ENCODE results near the gene NOXRED1. TPM values are rescaled to one million over a fixed set of nuclear protein-coding genes. Genes with fewer than 3 reads are reported as not detected.

NOXRED1 gene
- total RNA-seq, 1 donor from 2014 or later = 0.14 TPM

DNA sequence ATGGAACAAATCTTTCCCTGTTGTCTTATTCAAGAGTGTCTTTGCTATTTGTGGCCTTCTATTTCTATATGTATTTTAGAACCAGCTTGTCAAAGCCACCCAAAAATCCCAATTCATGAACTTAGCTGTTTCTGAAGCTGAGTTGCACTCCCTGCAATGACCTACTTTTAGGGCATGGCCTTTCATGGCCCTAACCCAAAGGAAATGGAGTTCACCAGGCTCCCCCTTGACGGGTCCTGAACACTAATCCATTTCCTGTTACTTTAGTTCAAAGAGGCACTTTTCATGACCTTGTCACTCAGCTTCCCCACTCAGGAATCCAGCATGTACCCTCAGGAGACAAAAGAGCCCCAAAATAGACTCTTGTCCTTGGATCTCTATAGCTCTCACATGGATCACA, 54.0 kb downstream of the NOXRED1 start:
- Histone ChIP-seq H3K36me3 (no peaks in the 10 kb centered on the region), H3K27ac (replicated peaks) (no peak overlapping the region), H3K9me3 (replicated peaks) (no peaks in the 10 kb centered on the region), H3K4me1 (peaks cover 10% of the 10 kb centered on the region), H3K27me3 (ENCODE audit: low read depth) (no peaks in the 10 kb centered on the region), H3K4me3 (no peak overlapping the region)
- no peak for TF ChIP-seq CTCF (IDR thresholded peaks at IDR 0.05; ENCODE audit: borderline replicate concordance)
- intact Hi-C loops (cut with micrococcal nuclease) = no loop called here
- DNase-seq = no peak

GRCh38 chr14:77364146-77364545, 59.2 kb downstream of the NOXRED1 start:
- no peak overlapping the region for H3K4me3 ChIP-seq
- DNase-seq = no peak
- peaks cover 1% of the 10 kb centered on the region for H3K4me1 ChIP-seq
- H3K36me3 ChIP-seq = no peaks in the 10 kb centered on the region
- H3K27me3 ChIP-seq (ENCODE audit: low read depth) = no peaks in the 10 kb centered on the region
- no peak overlapping the region for H3K27ac ChIP-seq (replicated peaks)
- intact Hi-C loops (cut with micrococcal nuclease) = no loop called here
- TF ChIP-seq CTCF (IDR thresholded peaks at IDR 0.05; ENCODE audit: borderline replicate concordance) = no peak
- H3K9me3 ChIP-seq (replicated peaks) = no peaks in the 10 kb centered on the region

DNA sequence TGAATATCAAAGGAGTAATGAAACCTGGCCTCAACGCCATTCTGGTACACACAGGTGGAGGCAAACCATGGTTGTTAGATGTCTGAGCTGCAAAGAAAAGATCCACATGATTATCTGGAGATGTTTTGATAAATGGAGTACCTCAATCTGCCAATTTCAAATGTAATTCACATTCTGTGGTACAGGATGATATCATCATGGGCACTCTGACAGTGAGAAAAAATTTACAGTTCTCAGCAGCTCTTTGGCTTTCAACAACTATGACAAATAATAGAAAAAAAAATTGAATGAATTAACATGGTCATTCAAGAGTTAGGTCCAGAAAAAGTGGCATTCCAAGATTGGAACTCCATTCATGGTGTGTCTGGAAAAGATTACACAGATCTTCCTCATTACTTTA, 63.7 kb downstream of the NOXRED1 start:
- no peak for DNase-seq
- Histone ChIP-seq H3K27ac (replicated peaks) (no peak overlapping the region), H3K4me3 (no peak overlapping the region), H3K27me3 (ENCODE audit: low read depth) (no peaks in the 10 kb centered on the region), H3K4me1 (no peaks in the 10 kb centered on the region), H3K36me3 (no peaks in the 10 kb centered on the region), H3K9me3 (replicated peaks) (no peaks in the 10 kb centered on the region)
- TF ChIP-seq CTCF (IDR thresholded peaks at IDR 0.05; ENCODE audit: borderline replicate concordance) = no peak
- intact Hi-C loops (cut with micrococcal nuclease) = no loop called here

- H3K4me3 ChIP-seq = no peak overlapping the region
- H3K27me3 ChIP-seq (ENCODE audit: low read depth) = no peaks in the 10 kb centered on the region
- intact Hi-C loops (cut with micrococcal nuclease) = no loop called here
- no peak overlapping the region for H3K27ac ChIP-seq (replicated peaks)
- no peaks in the 10 kb centered on the region for H3K36me3 ChIP-seq
- no peak for DNase-seq
- no peaks in the 10 kb centered on the region for H3K9me3 ChIP-seq (replicated peaks)
- TF ChIP-seq CTCF (IDR thresholded peaks at IDR 0.05; ENCODE audit: borderline replicate concordance) = no peak
- H3K4me1 ChIP-seq = no peaks in the 10 kb centered on the region
These were observed 66.4 kb downstream of the NOXRED1 start for GRCh38 chr14:77356899-77357298.

GRCh38 chr14:77355811-77356210, 67.5 kb downstream of the NOXRED1 start:
- intact Hi-C loops (cut with micrococcal nuclease) = no loop called here
- DNase-seq = no peak

More at GRCh38 chr14:77355811-77356210, 67.5 kb downstream of the NOXRED1 start:
- Histone ChIP-seq H3K27me3 (ENCODE audit: low read depth) (no peaks in the 10 kb centered on the region), H3K4me3 (no peak overlapping the region), H3K36me3 (peaks cover 2% of the 10 kb centered on the region), H3K9me3 (replicated peaks) (no peaks in the 10 kb centered on the region), H3K4me1 (no peaks in the 10 kb centered on the region), H3K27ac (replicated peaks) (no peak overlapping the region)
- no peak for TF ChIP-seq CTCF (IDR thresholded peaks at IDR 0.05; ENCODE audit: borderline replicate concordance)

All from left ventricle myocardium inferior (tissue), 1 donor.